ENCODE data around the gene CDK18. TPM values are rescaled to one million over a fixed set of nuclear protein-coding genes. Genes with fewer than 3 reads are reported as not detected.

Gene CDK18
- total RNA-seq, 2 experiments from 2014 or later: 3.6 to 4.1 TPM

DNA sequence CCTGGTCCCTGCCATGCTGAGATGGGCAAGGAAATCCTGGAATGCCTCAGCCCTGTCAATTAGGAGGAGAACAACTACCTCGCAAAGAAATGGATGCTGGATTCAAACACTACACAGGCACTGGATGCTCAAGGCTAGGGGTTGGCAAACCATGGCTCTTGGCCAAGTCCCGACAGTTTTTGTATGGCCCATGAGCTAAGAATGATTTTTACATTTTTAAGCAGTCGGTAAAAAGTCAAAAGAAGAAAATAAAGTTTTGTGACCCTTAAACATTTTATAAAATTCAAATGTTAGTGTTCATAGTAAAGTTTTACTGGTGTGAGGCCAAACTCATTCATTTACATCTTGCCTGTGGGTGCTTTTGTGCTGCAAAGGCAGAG lies 6.5 kb downstream of the CDK18 start:
- CTCF ChIA-PET: interaction anchor here (1.2 to 2.1 kb wide), 2 partner anchors 14 to 22 kb away, joined by 3 to 8 read pairs; no protein-coding TSS in a partner anchor
- no peak for DNase-seq
- intact Hi-C loops (cut with micrococcal nuclease): no loop called here
- Mint-ChIP-seq H3K27me3 (ENCODE audit: low read depth) (no peaks in the 10 kb centered on the region), H3K4me1 (ENCODE audit: low read depth) (no peaks in the 10 kb centered on the region), H3K36me3 (ENCODE audit: low read depth) (no peaks in the 10 kb centered on the region), H3K4me3 (no peak overlapping the region), H3K27ac (no peak overlapping the region), H3K9me3 (no peaks in the 10 kb centered on the region)

DNA sequence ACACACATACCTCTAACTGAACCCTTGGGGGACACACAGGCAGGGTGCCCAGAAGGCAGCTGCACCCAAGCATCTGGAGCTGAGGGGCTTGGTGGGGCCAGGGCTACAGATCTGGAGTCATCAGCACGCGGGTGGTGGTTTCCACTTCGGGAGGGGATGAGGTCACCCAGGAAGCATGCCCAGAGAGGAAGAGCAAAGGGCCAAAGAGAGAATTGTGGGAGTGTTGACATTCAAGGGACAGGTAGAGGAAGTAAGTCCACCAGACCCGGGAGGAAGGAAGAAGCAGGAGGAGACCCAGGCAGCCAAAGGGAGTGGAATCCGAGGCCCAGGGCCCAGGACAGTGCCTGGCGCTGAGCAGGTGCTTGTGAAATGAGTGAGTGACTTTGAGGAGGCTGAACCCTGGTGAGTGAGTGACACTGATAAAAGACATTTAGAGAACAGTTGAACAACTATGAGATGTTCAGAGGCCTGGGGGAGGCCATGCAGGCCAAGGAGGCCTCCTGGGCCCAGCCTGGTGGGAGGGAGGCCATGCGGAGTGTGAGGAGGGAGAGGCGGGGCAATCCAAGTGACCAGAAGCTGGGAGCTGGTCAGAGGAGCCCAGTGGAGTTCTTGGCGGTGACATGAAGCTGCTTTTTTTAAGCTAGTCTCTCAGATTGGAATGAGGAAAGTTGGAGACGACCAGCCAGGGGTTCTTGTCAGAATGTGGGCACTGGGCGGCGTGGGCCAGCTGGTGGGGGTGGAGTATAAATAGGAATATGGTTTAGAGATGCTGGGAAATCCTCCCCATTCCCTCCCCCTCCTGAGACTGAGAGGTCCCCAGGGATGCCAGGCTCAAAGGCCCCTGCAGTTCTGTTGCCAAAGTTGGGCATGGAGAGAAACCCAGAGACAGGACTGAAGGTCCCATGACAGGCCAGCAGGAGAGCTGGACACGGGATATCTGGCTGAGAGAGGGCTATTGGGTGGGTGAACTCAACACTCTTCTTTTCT lies 7.9 kb downstream of the CDK18 start:
- H3K36me3 Mint-ChIP-seq (ENCODE audit: low read depth): no peaks in the 10 kb centered on the region
- no peaks in the 10 kb centered on the region for H3K4me1 Mint-ChIP-seq (ENCODE audit: low read depth)
- CTCF ChIA-PET: interaction anchor here (1.0 to 2.1 kb wide), 4 partner anchors 12 to 115 kb away, joined by 3 to 8 read pairs (median 4); no protein-coding TSS in a partner anchor
- DNase-seq: no peak
- H3K4me3 Mint-ChIP-seq: no peak overlapping the region
- H3K9me3 Mint-ChIP-seq: no peaks in the 10 kb centered on the region
- no peak overlapping the region for H3K27ac Mint-ChIP-seq
- intact Hi-C loops (cut with micrococcal nuclease): no loop called here
- no peaks in the 10 kb centered on the region for H3K27me3 Mint-ChIP-seq (ENCODE audit: low read depth)

DNA sequence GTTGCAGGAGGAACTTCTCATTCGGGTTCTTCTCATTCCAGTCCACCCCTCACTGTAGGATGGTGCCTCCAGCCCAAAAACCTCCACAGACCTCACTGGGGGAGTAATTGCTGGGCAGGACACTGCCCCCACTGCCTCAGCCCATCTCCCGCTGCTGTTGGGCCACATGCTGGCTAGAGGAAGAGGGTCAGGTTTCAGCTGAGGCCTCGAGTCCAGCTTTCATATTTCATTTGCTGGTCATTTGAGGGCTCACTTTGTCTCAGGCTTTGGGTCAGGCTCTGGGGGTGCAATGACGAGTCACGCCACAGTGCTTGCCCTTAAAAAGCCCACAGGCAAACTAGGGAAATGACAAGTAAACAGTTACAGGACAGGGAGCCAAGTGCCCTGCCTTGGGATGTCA lies 9.3 kb downstream of the CDK18 start:
- Mint-ChIP-seq H3K36me3 (ENCODE audit: low read depth) (no peaks in the 10 kb centered on the region), H3K27me3 (ENCODE audit: low read depth) (no peaks in the 10 kb centered on the region), H3K4me3 (no peak overlapping the region), H3K4me1 (ENCODE audit: low read depth) (no peaks in the 10 kb centered on the region), H3K27ac (no peak overlapping the region), H3K9me3 (no peaks in the 10 kb centered on the region)
- intact Hi-C loops (cut with micrococcal nuclease): no loop called here
- CTCF ChIA-PET: interaction anchor here (0.9 to 1.6 kb wide), 3 partner anchors 25 to 189 kb away, joined by 3 to 4 read pairs (median 3); no protein-coding TSS in a partner anchor
- no peak for DNase-seq

DNA sequence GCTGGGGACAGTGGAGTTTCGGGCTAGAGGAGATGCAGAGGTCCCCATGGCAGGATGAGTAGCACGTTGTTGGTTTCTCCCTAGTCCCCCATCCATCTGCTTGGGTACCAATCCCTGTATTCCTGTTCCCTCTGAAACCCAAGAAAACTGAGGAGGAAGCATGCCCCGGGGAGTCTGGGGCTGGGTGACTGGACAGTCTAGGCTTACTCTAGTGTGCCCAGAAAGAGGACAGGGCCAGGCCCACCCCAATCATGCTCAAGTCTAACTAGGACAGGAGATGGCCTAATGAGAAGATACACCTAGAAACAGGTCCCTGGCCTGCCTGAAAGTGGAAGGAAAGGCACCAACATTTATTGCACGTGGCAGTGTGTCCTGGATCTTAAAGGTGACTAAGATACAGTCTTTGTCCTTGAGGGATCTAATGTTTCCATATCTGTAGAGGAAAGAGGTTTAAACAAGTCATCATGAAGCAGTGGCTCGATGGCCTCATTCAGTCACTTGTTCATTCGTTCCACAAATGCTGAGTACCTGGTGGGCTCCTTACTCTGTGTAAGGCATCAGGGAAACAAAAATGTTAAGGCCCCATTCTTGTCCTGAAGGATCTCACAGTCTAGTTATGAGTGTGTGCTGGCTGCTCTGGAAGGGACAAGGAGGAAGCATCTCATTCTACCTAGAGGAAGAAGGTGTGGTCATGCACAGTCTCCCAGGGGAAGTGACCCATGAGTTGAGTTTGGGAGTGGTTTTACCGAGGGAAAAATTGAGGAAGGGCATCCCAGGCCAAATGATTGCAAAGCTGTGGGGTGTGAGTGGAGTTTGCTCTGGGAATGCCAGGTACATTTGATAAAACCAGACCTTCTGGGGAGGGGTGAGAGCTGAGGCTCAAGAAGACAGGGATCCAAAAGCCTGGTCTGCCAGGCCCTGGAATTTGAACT lies 10.0 kb downstream of the CDK18 start:
- no peak overlapping the region for H3K27ac Mint-ChIP-seq
- no peaks in the 10 kb centered on the region for H3K36me3 Mint-ChIP-seq (ENCODE audit: low read depth)
- H3K4me1 Mint-ChIP-seq (ENCODE audit: low read depth): no peaks in the 10 kb centered on the region
- CTCF ChIA-PET: interaction anchor here (0.6 to 2.0 kb wide), 3 partner anchors 10 to 34 kb away, joined by 3 to 10 read pairs (median 3); no protein-coding TSS in a partner anchor
- no peak for DNase-seq
- intact Hi-C loops (cut with micrococcal nuclease): no loop called here
- H3K4me3 Mint-ChIP-seq: no peak overlapping the region
- H3K27me3 Mint-ChIP-seq (ENCODE audit: low read depth): no peaks in the 10 kb centered on the region
- H3K9me3 Mint-ChIP-seq: no peaks in the 10 kb centered on the region

- Mint-ChIP-seq H3K27me3 (ENCODE audit: low read depth) (no peaks in the 10 kb centered on the region), H3K4me3 (no peak overlapping the region), H3K4me1 (ENCODE audit: low read depth) (no peaks in the 10 kb centered on the region), H3K27ac (no peak overlapping the region), H3K9me3 (no peaks in the 10 kb centered on the region), H3K36me3 (ENCODE audit: low read depth) (no peaks in the 10 kb centered on the region)
- DNase-seq: no peak
- CTCF ChIA-PET: interaction anchor here (1.1 to 2.0 kb wide), 2 partner anchors 9 to 31 kb away, joined by 3 to 10 read pairs; no protein-coding TSS in a partner anchor
- intact Hi-C loops (cut with micrococcal nuclease): no loop called here
These were observed 11.3 kb downstream of the CDK18 start for GRCh38 chr1:205515781-205516253.

GRCh38 chr1:205516362-205516761 lies 11.9 kb downstream of the CDK18 start:
- no peak for DNase-seq
- CTCF ChIA-PET: interaction anchor here (2.0 kb wide), 1 partner anchor 8 kb away, joined by 10 read pairs; no protein-coding TSS in a partner anchor
- H3K9me3 Mint-ChIP-seq: no peaks in the 10 kb centered on the region
- H3K27me3 Mint-ChIP-seq (ENCODE audit: low read depth): no peaks in the 10 kb centered on the region
- intact Hi-C loops (cut with micrococcal nuclease): no loop called here
- no peaks in the 10 kb centered on the region for H3K4me1 Mint-ChIP-seq (ENCODE audit: low read depth)
- no peak overlapping the region for H3K27ac Mint-ChIP-seq
- no peak overlapping the region for H3K4me3 Mint-ChIP-seq
- no peaks in the 10 kb centered on the region for H3K36me3 Mint-ChIP-seq (ENCODE audit: low read depth)

DNA sequence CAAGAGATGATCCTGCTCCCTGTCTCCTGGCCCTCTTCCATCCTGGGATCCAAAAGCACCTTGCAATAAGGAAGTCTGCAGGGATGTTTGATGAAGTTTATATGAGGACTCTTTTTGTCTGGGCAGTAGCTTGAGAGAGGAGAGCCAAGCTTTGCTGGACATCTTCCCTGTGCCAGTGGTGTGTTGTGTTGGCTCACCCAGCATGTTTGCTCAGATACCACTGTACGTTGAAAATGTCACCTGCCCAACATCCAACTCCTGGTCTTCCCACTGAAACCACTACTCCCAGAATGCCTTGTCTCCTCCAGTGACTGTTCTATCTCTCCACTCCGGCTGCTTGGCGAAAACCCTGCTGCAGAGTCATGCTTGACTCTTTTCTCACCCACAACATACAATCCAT lies 12.8 kb downstream of the CDK18 start:
- CTCF ChIA-PET: interaction anchor here (1.0 to 1.2 kb wide), 2 partner anchors 11 to 163 kb away, joined by 3 read pairs; no protein-coding TSS in a partner anchor
- no peaks in the 10 kb centered on the region for H3K4me1 Mint-ChIP-seq (ENCODE audit: low read depth)
- H3K27me3 Mint-ChIP-seq (ENCODE audit: low read depth): no peaks in the 10 kb centered on the region
- no peaks in the 10 kb centered on the region for H3K9me3 Mint-ChIP-seq
- intact Hi-C loops (cut with micrococcal nuclease): no loop called here
- H3K36me3 Mint-ChIP-seq (ENCODE audit: low read depth): no peaks in the 10 kb centered on the region
- no peak overlapping the region for H3K27ac Mint-ChIP-seq
- H3K4me3 Mint-ChIP-seq: no peak overlapping the region
- no peak for DNase-seq

- no peak for DNase-seq
- CTCF ChIA-PET: interaction anchor here (1.0 to 1.2 kb wide), 2 partner anchors 11 to 164 kb away, joined by 3 read pairs; no protein-coding TSS in a partner anchor
- no peaks in the 10 kb centered on the region for H3K9me3 Mint-ChIP-seq
- H3K36me3 Mint-ChIP-seq (ENCODE audit: low read depth): no peaks in the 10 kb centered on the region
- no peaks in the 10 kb centered on the region for H3K27me3 Mint-ChIP-seq (ENCODE audit: low read depth)
- no peak overlapping the region for H3K27ac Mint-ChIP-seq
- intact Hi-C loops (cut with micrococcal nuclease): no loop called here
- no peak overlapping the region for H3K4me3 Mint-ChIP-seq
- no peaks in the 10 kb centered on the region for H3K4me1 Mint-ChIP-seq (ENCODE audit: low read depth)
These were observed 13.3 kb downstream of the CDK18 start for GRCh38 chr1:205517763-205518162.

DNA sequence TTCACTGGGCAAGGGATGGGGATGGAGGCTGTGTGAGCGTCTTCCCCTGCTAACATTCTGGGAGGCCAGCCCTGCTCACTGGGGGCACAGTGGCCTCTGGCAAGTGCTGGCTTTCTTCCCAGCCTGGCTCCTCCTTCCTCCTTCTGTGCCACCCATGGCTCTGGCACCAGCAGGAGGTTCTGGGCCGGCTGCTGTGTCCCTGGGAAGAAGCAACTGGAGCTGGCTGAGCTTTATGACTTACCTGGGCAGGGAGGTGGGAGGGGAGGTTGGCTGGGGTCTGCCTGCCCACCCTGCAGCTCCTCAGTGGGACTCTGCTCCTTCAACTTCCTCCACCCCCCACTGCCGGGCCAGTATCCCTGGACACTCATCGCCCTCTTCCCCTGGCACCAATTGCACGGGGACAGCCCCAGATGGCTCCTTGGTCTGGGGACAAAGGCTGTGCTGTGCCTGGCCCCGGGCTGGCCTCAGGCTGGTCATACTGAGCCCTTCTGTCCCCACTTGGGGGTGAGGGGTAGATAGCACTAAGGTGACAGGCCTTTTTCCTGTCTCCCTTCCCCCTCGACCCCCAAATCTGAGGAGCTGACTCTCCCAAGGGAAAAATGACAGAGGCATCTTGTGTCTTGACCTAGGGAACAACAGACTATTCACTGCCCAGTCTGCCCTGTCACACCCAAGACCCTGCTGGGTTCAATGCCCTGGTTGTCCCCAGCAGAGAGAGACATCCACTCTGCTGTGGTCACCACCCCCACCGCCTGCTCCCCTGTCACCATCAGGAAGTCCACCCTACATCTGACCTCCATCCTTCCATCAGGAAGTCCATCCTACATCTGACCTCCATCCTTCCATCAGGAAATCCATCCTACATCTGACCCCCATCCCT lies 14.4 kb downstream of the CDK18 start:
- no peaks in the 10 kb centered on the region for H3K4me1 Mint-ChIP-seq (ENCODE audit: low read depth)
- no peak for DNase-seq
- H3K27ac Mint-ChIP-seq: no peak overlapping the region
- CTCF ChIA-PET: interaction anchor here (0.6 to 10.0 kb wide), 3 partner anchors 32 to 211 kb away, joined by 3 to 221 read pairs (median 3); no protein-coding TSS in a partner anchor
- no peaks in the 10 kb centered on the region for H3K27me3 Mint-ChIP-seq (ENCODE audit: low read depth)
- intact Hi-C loops (cut with micrococcal nuclease): no loop called here
- no peaks in the 10 kb centered on the region for H3K36me3 Mint-ChIP-seq (ENCODE audit: low read depth)
- no peak overlapping the region for H3K4me3 Mint-ChIP-seq
- H3K9me3 Mint-ChIP-seq: no peaks in the 10 kb centered on the region

DNA sequence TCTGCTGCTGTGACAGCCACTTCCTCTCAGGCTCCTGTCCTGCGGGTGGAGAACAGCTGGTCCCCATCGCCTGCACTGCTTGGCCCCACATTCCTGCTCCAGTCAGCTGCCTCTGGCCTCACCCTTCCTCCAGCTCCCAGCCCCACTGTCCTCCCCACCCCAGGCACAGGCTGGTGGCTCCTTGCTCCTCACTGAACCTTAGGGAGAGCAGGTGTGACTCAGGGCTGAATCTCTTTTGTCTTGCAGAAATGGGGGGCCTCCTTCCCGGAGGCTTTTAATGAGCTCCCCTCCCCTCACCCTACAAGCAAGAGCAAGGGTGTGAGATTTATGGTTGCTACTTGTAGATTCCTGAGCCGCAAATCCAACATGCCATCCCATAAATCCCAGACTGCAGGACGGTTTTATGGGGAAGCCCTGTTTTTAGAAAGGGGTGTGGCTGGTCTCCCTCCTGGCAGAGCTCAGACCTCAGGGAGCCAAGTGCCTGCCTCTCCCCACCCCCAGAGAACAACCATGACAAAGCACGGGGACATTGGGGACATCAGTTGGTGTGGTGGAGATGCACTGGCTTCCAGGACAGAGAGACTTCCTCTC lies 15.2 kb downstream of the CDK18 start:
- Mint-ChIP-seq H3K9me3 (no peaks in the 10 kb centered on the region), H3K27ac (no peak overlapping the region), H3K27me3 (ENCODE audit: low read depth) (no peaks in the 10 kb centered on the region), H3K4me1 (ENCODE audit: low read depth) (no peaks in the 10 kb centered on the region), H3K36me3 (ENCODE audit: low read depth) (no peaks in the 10 kb centered on the region), H3K4me3 (no peak overlapping the region)
- intact Hi-C loops (cut with micrococcal nuclease): loop anchor here (10.0 kb wide), 1 partner anchor 455 kb away; no protein-coding TSS in a partner anchor
- CTCF ChIA-PET: interaction anchor here (0.6 to 10.0 kb wide), 4 partner anchors 9 to 212 kb away, joined by 3 to 221 read pairs (median 3); no protein-coding TSS in a partner anchor
- DNase-seq: no peak

DNA sequence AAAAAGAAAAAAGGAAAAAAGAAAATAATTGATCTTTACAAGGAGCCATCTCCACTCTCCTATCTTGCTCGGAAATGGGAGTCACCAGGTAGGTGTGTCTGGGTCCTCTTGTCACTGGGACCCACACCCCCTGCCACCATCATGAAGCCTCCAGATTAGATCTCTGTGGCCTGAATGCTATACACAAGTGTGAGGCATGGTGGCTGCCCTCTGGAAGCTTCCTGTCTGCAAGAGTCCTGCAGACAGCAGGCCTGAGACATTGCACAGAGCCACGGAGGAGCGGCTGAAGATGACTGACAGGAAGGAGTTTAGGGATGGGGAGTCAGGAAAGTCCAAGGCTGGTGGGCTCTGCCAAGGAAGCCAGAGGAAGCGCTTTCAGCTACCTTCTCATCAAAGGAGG lies 16.2 kb downstream of the CDK18 start:
- no peak for DNase-seq
- Mint-ChIP-seq H3K27me3 (ENCODE audit: low read depth) (no peaks in the 10 kb centered on the region), H3K4me3 (no peak overlapping the region), H3K36me3 (ENCODE audit: low read depth) (no peaks in the 10 kb centered on the region), H3K27ac (no peak overlapping the region), H3K9me3 (no peaks in the 10 kb centered on the region), H3K4me1 (ENCODE audit: low read depth) (no peaks in the 10 kb centered on the region)
- intact Hi-C loops (cut with micrococcal nuclease): loop anchor here (10.0 kb wide), 1 partner anchor 454 kb away; no protein-coding TSS in a partner anchor
- CTCF ChIA-PET: interaction anchor here (1.0 to 10.0 kb wide), 3 partner anchors 10 to 36 kb away, joined by 3 to 221 read pairs (median 4); no protein-coding TSS in a partner anchor
